Retinal pigment epithelial cell (primary cell): ENCODE results near the gene KIAA0232.
A peak's percentile ranks its signal among the peaks of the same experiment; 100 is the strongest.
"Not testable (repeated sequence)": the region's sequence is repeated elsewhere in the genome, so short reads cannot be mapped to it uniquely, and the experiment has no call there.

Source experiments
- DNase-seq: peaks from one replicate; pipeline ENCODE4 v3.0.0-alpha.2; 2010; ENCODE audit warnings: low read depth
- H3K4me3 ChIP-seq: 2 replicates; pipeline ENCODE4 v1.5.1; 2011; ENCODE audit warnings: mild to moderate bottlenecking, low read length, control low read depth, moderate library complexity
- TF ChIP-seq, protein P1 (sequence below): conservative IDR thresholded peaks from 2 replicates; pipeline ENCODE4 v1.5.1; 2011; ENCODE audit warnings: low read depth, low read length, control low read depth, inconsistent platforms

The KIAA0232 gene

DNA sequence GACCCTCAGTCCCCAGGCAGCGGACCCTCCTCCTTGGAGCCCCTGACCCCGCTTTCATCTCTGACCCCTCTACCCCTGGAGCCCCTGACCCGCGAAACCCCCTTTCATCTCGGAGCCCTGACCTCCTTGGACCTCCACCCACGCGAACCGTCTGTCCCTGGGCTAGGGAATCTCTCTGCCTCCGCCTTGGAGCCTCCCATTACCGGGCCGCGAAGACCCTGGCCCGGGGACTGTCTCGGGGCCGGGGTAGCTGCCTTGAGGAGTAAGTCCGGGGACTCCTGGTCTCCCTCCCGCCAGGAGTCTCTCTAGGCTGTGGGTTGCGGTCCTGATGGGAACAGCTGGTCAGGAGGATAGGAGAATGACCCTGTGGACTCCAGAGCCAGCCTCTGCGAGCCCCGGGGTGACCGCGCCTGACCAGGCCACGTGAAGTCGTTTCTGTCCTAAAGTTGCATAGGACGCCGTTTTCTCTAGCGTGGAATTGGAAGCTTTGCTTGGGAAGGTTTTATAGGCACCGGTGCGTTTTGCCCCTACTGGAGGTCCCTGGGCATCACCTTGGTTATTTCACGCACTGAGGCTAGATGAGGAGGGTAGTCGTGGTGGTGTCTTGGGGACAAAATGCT, 127.9 kb downstream of the KIAA0232 start:
- peak overlapping the region; percentile 74 for H3K4me3 ChIP-seq
- TF ChIP-seq, protein P1, sequence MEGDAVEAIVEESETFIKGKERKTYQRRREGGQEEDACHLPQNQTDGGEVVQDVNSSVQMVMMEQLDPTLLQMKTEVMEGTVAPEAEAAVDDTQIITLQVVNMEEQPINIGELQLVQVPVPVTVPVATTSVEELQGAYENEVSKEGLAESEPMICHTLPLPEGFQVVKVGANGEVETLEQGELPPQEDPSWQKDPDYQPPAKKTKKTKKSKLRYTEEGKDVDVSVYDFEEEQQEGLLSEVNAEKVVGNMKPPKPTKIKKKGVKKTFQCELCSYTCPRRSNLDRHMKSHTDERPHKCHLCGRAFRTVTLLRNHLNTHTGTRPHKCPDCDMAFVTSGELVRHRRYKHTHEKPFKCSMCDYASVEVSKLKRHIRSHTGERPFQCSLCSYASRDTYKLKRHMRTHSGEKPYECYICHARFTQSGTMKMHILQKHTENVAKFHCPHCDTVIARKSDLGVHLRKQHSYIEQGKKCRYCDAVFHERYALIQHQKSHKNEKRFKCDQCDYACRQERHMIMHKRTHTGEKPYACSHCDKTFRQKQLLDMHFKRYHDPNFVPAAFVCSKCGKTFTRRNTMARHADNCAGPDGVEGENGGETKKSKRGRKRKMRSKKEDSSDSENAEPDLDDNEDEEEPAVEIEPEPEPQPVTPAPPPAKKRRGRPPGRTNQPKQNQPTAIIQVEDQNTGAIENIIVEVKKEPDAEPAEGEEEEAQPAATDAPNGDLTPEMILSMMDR, result peak; percentile 41
- no peak for DNase-seq

DNA sequence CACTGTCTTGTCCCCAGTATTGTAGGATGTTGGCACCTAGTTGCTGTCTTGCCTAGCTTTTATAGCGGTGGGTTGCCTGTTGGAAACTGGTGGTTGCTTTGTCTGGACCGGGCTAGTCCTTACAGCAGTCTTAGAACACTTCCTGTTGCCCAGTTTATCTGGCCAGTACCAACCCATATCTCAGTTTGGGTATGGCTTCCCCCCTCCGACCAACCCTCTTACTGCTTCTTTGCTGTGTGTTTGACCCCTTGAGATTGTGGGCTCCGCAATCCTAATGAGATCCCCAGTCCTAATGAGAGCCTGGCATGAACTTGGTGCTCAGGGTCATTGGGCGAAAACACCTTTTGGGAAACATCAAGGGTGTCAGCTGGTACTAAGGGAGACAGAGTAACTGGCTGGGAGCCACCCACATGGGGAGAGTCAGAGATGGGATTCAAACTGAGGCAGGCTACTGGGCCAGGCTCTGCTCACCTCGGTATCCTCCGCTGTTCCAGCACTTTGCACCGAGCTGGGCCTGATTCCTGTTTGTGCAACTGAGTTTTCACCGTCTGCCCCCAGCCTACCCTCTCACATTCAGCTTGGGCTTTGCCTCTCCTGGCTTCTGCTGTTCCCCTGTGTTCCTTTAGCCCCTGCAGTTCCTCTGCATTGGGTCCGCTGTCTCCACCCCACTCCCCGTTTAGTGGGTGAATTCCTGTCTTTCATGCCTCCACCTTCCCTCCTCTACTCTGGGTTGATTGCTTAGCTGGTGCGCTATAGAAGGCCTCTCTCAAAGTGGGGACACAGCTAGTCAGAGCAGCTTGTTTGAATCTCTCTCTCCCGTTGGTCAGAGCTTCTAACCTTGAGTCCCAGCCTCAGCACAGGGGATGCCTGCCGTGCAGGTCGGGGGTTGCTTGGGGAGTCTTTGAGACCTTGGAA, 128.7 kb downstream of the KIAA0232 start:
- DNase-seq, result no peak
- TF ChIP-seq, protein P1, result no peak
- peak overlapping the region; percentile 74 for H3K4me3 ChIP-seq

DNA sequence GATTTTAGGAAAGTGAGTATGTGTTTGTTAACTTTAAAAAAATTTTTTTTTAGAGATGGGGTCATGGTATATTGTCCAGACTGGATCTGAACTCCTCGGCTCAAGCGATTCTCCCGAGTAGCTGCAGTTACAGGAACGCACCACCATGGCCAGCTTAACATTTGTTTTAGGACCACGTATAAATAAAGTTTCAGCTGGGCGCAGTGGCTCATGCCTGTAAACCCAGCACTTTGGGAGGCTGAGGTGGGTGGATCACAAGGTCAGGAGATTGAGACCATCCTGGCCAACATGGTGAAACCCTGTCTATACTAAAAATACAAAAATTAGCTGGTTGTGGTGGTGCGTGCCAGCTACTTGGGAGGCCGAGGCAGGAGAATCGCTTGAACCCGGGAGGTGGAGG, 129.4 kb downstream of the KIAA0232 start:
- DNase-seq, H3K4me3 ChIP-seq: not testable (repeated sequence)

DNA sequence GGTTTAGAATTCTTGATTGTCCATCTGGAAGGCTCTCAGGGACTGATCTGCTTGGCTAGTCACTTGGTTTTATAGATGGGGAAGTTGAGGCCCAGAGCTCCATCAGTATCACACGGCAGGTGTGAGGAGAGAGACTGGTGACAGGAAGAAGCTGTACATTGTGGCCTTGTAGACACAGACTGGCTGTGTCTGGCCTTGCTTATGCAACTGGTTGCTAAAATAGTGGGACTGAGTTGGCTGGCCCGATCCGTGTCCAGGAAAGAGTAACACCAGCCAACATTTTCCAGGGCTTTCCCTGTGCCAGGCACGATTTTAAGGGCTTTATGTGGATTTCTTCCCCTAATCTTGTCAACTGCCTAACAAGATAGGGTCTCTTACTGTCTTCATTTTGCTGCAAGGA, 129.9 kb downstream of the KIAA0232 start:
- TF ChIP-seq, protein P1, result no peak
- no peak overlapping the region for H3K4me3 ChIP-seq

DNA sequence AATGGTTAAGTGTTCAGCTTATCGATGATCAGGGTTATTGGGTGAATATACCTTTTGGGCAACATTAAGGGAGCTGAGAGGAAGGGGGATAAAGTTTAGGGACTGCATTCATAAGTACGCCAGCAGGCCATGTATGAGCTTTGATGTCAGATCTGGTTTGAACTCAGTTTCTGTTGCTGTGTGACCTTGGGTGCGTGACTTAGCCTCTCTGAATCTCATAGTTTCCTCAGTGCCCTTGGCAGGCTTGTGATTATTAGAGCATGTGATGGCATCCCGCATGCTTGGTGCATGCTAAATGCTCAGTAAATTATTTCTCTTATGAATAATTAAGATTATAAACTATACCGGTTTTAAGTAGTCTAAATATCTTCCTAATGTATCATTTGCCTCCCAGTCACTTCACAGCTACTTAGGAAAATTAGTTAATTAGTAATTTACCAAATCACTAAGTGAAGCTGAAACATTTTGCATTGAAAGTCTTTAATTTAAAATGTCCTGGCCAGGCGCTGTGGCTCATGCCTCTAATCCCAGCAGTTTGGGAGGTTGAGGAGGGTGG, 130.9 kb downstream of the KIAA0232 start:
- H3K4me3 ChIP-seq, result no peak overlapping the region
- no peak for DNase-seq
- TF ChIP-seq, protein P1, result no peak

More for the DNA sequence above, 129.9 kb downstream of the KIAA0232 start:
- DNase-seq, result no peak

DNA sequence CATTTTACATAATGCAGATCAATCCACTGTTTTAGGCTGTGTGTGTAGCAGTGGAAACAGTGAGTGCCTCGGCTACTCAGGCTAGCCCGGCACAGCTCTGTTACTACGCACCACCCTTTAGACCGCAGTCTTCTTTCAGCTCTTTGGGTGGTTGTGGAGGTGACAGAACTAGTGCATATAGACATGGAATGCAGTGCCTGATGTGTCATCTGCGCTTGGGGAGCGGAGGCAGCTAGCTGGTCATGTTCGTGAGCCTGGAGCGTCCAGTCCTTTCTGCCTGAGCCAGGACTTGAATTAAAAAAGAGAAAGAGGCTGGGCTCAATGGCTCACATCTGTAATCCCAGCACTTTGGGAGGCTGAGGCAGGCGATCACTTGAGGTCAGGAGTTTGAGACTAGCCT, 131.9 kb downstream of the KIAA0232 start:
- H3K4me3 ChIP-seq, result no peak overlapping the region
- DNase-seq, result no peak
- TF ChIP-seq, protein P1, result no peak
